Measurements from ENCODE around the gene SMIM41.

The SMIM41 gene

DNA sequence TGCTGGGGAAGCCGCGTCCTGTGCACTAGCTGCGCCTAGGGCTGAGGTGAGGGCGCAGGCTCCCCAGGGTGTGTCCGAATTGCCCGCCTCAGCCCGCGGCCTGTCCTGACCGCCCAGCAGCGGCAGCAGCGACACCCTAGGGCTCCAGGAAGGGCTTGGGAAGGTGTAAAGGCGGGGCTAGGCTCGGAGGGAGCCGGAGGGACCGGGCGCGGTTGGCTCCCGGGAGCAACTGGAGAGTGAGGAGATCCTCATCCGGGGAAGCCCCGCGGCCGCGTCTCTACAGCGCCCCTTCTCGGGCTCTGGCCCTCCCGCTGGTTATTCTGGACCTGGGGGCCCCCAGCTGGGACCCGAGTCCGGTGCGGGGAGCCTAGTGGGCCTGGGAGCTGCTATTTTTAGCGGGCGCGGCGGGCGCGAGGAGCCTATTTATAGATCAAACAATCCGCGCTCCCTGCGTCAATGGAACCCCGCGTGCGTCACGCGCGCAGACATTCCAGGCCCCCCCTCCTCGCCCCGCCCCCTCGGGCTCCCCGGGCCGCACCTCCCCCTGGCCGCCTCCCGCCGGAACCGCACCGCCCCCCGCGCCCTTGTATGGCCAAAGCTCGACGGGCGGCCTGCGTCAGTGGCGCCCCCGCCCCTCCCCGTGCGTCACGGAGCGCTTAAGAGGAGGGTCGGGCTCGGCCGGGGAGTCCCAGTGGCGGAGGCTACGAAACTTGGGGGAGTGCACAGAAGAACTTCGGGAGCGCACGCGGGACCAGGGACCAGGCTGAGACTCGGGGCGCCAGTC, 28.6 kb upstream of the SMIM41 start, which contains the start of gene NR4A1:
NR4A1 (plus strand) TSS at position 685 of the 784 bp plus-strand sequence. CDS start 2,887 bp downstream, outside the sequence.
- peak; percentile 87 for DNase-seq

DNA sequence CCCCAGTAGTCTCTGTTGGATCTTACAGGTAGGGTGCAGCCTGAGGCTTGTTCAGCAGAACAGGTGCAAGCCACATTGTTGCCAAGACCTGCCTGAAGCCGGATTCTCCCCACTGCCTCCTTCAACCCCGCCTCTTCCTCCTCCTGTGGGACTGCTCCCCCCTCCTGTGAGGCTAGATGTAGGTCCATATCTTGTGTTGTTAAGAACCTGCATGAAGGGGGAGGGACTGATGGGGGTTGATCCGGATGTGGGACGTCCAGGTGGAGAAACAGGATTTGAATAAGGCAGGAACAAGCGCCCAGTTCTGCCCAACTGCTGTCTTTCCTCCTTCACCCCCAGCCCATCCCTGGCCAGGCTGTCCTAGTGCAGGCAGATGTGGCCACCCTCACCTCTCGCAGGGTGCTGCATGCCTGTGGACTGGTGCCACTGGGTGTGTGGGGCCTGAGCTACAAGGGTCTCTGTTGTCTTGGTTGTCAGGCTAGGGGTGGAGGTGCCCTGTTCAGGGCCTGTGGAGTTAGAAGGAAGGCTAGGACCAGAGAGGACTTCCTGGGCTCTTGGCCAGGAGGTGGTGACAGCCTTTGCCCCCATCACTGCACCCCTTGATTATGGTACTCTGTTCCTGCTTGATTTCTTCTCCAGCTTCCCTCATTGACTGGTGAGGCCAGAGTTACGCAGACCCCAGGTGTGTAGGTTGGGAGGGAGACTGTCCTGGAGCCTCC, 26.9 kb upstream of the SMIM41 start:
- DNase-seq = no peak

DNA sequence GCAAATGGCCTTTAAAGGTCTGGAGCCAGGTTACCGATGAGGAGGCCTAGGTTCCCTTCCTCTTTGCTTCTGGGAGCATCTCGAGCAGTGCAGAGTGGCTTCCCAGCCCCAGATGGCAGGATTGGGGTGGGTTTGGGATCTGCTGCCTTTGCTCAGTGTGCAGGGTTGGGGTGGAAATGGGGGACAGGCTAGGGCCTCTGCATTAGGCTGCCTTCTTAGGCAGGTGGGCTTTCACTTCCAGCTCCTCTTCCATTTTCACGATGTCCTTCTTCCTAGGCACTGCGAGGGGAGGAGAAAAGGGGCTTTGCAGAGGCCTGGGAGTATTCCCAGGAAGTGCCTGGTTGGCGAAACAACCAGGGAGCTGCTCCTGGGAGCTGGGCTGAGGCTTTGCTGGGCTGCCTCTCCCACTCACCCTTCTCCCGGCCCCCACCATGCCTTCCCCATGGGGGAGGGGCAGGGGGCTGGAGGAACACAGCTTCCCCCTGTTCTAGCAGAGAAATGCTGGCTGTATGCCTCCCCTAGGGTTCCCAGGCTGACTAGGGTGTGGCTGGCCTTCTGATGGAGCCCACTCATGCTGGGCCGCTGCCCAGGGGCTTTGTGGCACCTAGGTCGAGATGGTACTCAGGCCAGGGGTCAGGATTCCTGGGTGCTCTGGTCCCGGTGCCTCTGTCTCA, 25.8 kb upstream of the SMIM41 start:
- DNase-seq = no peak

DNA sequence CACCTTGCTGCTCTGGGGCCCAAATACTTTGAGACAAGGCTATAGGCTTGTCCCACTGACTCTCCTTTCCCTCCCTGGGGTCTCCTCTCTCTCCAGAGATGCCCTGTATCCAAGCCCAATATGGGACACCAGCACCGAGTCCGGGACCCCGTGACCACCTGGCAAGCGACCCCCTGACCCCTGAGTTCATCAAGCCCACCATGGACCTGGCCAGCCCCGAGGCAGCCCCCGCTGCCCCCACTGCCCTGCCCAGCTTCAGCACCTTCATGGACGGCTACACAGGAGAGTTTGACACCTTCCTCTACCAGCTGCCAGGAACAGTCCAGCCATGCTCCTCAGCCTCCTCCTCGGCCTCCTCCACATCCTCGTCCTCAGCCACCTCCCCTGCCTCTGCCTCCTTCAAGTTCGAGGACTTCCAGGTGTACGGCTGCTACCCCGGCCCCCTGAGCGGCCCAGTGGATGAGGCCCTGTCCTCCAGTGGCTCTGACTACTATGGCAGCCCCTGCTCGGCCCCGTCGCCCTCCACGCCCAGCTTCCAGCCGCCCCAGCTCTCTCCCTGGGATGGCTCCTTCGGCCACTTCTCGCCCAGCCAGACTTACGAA, 25.2 kb upstream of the SMIM41 start:
- DNase-seq = no peak

DNA sequence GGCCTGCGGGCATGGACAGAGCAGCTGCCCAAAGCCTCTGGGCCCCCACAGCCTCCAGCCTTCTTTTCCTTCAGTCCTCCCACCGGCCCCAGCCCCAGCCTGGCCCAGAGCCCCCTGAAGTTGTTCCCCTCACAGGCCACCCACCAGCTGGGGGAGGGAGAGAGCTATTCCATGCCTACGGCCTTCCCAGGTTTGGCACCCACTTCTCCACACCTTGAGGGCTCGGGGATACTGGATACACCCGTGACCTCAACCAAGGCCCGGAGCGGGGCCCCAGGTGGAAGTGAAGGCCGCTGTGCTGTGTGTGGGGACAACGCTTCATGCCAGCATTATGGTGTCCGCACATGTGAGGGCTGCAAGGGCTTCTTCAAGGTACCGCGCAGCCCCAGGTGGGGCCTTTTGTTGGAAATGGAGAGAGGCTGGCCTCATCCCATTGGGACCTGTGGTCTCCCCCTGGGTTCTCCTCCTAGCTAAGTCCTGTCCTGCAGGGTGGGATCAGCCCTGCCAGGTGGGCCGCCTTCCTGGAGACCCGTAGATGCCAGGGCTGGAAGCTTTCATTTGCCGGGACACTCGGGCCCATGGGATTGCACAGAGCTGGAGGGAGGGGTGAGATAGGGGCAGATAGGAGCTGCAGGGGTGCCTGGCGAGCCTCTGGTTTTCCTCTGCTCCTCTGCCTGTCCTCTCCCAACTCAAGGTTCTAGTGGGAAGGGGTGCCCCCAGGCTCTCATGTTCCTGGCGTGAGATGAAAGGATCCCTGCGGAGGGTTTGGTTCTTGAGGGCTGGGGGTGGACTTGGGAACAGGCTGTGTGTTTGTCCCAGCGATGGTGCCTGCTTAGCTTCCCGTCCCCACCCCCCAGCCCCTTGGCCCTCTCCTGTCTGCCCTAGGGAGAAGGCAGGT, 24.4 kb upstream of the SMIM41 start:
- DNase-seq = no peak

DNA sequence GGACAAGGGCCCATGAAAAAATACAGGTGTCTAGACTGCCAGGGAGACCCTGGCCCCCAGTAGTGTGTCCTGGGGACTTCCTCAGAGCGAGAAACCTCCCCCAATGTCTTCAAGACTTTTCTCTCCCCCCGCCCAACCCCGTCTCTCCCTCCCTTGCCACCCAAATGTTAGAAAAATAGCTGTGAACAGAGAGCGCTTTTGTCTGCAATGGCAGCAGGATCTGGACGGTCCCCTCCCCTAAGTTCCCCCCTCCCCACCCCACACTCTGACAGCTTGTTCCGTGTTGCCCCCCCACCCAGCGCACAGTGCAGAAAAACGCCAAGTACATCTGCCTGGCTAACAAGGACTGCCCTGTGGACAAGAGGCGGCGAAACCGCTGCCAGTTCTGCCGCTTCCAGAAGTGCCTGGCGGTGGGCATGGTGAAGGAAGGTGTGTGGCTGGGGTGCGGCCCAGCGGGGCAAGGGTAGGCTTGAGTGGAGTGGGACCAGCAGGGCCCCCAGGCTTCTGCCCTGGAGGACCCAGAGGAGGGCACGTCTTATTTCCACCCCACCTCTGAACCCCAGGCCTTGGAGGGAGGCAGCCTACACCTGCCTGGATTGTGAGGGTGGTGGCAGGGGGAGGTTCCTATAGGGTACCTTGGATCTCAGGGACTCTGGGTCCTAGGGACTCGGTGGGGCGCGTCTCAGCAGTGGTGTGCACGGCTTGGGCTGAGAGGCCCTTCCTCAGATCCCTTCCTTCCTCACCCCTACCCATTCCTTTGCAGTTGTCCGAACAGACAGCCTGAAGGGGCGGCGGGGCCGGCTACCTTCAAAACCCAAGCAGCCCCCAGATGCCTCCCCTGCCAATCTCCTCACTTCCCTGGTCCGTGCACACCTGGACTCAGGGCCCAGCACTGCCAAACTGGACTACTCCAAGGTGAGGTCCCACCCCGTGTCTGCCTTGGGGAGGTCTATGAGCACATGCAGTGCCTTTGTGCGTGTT, 23.5 kb upstream of the SMIM41 start:
- no peak for DNase-seq

DNA sequence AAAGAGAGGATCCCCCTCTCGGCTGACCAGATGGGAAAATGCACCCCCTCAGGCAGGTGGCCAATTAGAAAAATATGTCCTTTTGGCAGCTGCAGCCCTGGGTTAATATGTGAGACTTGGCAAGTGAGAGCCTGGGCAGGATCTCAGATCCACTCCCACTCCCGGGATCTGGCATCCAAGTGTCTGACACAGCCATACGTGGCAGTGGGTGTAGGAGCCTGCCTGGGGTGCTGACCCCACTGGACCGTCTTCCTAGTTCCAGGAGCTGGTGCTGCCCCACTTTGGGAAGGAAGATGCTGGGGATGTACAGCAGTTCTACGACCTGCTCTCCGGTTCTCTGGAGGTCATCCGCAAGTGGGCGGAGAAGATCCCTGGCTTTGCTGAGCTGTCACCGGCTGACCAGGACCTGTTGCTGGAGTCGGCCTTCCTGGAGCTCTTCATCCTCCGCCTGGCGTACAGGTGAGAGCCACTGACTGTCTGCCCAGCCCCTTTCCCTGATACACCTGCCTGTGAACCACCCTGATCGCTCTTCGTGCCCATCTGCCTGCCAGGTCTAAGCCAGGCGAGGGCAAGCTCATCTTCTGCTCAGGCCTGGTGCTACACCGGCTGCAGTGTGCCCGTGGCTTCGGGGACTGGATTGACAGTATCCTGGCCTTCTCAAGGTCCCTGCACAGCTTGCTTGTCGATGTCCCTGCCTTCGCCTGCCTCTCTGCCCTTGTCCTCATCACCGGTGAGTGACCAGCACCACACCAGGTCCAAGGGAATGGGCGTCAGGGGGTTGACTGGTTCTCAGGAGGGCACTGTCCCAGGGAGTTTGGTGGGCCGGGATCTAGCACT, 22.5 kb upstream of the SMIM41 start:
- no peak for DNase-seq

DNA sequence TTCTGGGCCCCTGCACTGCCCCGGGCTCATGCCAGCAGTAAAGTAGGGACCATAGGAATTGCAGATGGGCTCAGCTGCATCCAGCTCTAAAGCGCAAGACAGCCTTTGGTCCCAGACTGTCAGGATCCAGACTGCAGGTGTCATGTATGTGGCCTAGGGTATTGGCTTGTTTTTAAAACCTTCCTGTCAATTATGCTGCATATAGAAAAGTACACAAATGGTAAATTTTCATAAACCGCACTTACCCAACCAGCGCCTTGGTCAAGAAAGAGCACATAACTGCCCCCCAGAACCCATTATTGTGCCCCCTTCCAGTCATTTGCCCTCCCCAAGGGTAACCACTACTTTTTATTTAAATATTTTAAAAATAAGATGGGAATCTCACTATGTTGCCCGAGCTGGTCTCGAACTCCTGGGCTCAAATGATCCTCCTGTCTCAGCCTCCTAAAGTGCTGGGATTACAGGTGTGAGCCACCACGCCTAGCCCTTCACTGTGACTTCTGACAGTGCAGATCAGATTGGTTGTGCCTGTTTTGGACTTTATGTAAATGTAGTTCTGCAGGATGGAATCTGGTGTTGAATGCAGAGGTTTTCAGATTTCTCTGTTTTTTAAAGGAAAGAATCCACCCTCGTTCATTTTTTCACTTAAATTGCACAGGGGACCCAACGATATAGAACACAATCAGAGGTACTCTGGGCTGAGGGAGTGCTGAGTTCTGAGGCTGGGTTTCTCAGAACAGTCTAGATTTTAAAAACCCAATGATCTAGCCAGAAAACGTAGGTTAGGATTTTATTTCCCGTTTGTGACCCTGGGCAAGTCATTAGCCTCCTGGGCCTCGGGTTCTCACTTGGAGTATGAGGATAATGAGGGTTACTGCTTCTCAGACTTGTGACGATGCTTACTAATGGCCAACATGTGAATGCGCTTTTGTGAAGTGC, 21.6 kb upstream of the SMIM41 start:
- DNase-seq = no peak

DNA sequence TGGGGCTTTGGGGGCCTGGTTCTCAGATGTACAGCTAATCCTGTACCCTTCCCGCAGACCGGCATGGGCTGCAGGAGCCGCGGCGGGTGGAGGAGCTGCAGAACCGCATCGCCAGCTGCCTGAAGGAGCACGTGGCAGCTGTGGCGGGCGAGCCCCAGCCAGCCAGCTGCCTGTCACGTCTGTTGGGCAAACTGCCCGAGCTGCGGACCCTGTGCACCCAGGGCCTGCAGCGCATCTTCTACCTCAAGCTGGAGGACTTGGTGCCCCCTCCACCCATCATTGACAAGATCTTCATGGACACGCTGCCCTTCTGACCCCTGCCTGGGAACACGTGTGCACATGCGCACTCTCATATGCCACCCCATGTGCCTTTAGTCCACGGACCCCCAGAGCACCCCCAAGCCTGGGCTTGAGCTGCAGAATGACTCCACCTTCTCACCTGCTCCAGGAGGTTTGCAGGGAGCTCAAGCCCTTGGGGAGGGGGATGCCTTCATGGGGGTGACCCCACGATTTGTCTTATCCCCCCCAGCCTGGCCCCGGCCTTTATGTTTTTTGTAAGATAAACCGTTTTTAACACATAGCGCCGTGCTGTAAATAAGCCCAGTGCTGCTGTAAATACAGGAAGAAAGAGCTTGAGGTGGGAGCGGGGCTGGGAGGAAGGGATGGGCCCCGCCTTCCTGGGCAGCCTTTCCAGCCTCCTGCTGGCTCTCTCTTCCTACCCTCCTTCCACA, 20.7 kb upstream of the SMIM41 start:
- DNase-seq = peak; percentile 51

DNA sequence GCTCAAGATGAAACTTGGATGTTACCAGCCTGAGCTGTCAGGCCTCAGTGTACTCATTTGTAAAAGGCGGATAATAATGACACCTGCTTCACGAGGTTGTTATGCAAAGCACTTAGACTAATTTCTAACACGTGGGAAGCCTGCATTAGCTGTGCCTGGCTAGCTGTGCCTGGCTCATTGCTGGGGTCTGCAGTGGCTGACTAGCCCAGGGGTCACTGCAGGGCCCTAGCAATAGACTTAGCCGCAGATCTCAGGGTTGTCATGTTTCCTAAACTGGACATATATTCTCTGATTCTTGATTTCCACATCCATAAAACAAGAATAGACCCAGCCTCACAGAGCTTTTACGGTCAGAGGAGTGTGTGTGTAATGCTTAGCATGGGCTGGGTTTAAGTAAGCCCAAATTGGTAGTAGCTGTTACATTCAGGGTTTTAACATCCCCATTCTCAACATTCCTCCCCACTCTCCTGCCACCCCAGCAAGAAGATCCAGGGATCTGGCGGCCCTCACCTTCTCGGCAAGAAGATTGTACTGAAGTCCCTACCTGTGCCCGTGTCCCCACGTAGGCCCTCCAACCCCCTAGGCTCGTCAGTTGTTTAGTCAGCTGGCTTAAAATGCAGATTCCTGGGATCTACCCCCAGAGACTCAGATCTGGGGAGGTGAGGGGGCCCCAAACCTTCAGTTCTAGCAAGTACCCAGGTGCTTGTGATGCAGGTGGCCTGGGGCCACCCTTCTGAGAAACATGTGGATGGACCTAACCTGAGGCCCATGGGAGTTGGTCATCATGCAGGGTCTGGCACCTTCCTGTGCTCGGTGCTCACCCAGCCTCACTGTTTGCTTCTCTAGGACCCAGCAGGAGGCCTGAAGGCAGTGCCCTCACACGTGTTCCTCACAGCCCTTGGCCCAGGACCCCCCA, 19.7 kb upstream of the SMIM41 start:
- DNase-seq = no peak

DNA sequence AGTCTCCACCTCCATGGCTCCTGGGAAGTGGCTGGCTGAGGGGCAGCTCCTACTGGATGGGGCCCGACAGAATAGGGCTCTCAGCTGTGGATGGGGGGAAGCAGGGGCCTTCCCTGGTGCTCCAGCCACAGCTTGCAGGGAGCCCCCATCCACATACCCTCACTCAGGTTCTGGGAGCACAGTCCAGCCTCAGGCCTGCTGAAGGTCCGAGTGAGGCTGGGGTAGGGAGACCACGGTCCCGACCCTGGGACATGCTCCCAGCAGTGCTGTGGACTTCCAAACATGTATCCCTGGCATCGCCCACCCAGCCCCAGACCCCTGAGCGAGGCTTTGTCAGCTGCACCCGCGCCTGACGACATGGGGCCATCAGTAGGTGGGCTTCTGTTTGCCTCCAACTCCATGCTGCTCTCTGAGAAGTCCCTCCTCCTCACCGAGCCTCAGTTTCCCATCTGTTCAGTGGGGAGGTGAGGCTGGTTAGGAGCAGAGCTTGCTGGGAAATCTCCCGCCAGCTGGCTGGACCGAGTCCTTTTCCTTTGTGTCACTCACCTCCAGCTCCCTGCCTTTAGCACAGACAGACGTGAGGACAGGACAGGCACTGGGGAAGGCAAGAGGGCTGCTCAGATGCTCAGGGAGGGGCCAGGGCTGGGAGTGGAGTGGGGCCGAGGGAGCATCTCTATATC, 18.9 kb upstream of the SMIM41 start:
- DNase-seq = no peak

DNA sequence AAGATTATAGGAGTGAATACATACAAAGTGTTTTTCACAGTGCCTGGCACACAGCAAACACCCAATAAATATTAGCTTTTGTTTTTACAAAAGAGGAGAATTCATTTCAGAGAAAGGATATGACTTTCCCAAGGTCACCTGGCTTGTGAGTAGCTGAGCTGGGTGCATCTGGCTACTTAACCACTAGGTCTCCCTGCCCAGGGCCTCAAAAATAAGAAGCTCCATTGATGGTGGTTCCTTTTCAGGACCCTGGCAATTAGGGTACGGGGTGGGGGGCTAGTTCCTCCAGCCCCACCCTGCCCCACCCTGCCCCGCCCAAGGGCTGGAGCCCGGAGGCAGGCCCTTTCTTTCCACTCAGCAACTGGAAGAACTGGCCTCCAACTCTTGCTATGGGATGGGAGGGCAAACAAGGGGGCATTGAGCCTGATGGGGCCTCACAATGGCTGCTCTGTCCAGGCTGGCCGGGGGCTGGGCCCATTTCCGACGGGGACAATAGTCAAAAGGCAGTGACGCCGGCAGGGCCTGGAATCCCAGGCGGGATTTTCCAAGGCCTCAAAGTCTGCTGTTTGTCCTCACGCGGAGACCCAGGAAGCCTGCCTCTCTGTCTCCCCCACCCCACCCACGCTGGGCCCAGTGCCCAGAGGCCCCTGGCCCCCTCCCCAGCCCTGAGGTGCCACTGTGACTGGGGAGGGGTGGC, 17.9 kb upstream of the SMIM41 start:
- no peak for DNase-seq

DNA sequence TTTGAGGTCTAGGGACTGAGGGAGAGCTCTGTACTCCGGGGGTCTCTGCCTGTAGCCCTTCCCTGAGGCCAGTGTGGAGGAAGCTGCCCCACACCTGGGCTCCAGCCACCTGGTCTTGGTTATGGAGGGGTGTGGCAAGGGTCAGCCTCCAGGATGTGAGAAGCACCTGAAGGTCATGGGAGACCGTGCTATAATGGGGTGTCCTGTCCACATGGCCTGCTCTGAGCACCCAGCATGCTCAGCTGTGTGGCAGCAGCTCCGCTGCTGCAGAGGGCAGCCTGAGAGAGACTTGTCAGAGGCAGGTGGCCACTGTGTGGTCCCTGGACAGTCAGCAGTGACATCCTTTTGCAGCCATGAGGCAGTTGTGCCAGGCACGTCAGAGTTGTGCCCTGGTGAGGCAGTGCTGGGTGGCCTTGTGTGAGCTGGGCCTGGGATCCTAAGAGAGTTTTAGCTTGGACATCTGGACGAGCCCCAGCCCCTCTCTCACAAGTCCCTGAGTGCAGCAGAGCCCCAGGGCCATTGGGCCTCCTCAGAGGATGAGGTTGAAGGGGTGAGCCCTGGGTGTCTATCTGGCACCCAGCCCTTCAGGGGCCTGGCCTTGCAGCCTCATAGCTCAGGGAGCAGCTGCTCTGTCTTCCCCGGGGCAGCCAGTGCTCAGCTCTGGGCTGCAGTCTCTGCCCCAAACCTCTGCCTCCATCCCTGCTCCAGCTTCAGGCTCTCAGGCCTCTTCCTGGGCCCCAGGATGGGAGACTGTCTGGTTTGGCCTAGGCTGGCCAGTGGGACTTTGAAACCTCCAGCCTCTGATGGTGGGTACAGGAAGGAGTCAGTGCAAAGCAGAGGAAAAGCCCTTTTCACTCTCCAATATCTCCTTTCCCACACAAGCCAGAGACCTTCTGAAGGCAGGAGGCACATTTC, 17.1 kb upstream of the SMIM41 start:
- no peak for DNase-seq

DNA sequence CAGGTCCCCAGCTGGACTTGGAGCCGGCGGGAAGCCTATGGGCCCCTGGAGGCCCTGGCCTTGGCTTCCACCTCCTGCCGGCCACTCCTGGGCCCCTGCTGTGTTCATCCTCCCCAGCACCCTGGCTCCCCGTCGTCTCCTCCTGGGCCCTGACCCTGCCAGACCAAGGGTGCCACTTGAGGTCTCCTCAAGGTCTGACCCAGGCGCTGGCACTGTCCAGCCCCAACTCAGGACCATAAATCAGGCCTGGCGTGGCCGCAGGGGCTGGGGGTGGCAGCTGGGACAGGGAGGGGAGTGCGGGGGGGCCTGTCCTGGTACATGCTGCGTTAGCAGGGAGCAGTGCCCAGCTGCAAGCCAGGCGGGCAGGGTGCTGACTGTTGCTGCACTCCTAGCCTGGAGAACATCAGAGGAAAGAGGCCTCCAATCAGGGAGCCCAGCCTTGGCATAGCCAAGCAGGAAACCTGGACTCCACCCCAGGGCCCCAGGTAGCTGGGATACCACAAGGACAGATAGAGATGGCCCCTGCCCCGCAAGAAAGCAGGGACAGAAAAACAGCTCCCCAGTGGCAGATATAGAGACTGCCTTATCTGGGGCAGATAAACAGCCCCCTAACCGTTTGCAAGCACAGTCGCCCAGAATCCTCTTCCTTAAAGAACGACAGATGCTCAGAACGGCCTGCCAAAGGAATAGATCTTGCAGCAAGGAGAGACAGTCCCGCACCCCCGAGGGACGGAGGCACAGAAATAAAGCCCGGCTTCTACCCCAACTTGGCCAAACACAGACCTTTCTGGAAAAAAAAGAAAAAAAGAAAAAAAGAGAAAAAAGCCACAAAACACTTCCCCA, 16.2 kb upstream of the SMIM41 start:
- DNase-seq = no peak

All from NCI-H2107 (cell line).